CD8-positive, alpha-beta memory T cell (primary cell): ENCODE data around the gene DRG1. TPM values are rescaled to one million over a fixed set of nuclear protein-coding genes. Genes with fewer than 3 reads are reported as not detected.
"Not testable (repeated sequence)": the region's sequence is repeated elsewhere in the genome, so short reads cannot be mapped to it uniquely, and the experiment has no call there.

Experiments
- CTCF ChIA-PET: fragments of 350-600 bp; sonication (Branson Sonifier 250); formaldehyde crosslinking; loops from one replicate; lab custom pipeline; 2021; ENCODE audit warnings: antibody characterized with exemption; lab: Charles Lee
- POLR2A ChIA-PET: fragments of 350-600 bp; sonication (Branson Sonifier 250); formaldehyde crosslinking; loops from one replicate; lab custom pipeline; 2021; ENCODE audit warnings: antibody characterized with exemption; lab: Charles Lee
- DNase-seq, 5 donors: peaks; one replicate each; pipeline versions ENCODE4 v3.0.0 to v3.0.0-alpha.2; 2020 to 2022; ENCODE audit warnings: mixed read lengths in 1 of 5
- H3K27ac ChIP-seq: one replicate; pipeline ENCODE4 v1.7.0; 2013; ENCODE audit warnings: low read depth, mild to moderate bottlenecking, low read length, moderate library complexity
- H3K27me3 ChIP-seq: 2 replicates; pipeline ENCODE4 v1.7.0; 2013; ENCODE audit warnings: low read length, mild to moderate bottlenecking; ENCODE audit not compliant: insufficient read depth, poor library complexity, severe bottlenecking
- H3K36me3 ChIP-seq: 2 replicates; pipeline ENCODE4 v1.7.0; 2013; ENCODE audit warnings: mild to moderate bottlenecking, low read length, moderate library complexity; ENCODE audit not compliant: insufficient read depth
- H3K4me1 ChIP-seq: 2 replicates; pipeline ENCODE4 v1.7.0; 2013; ENCODE audit warnings: mild to moderate bottlenecking, low read length, moderate library complexity; ENCODE audit not compliant: insufficient read depth
- H3K4me3 ChIP-seq: 2 replicates; pipeline ENCODE4 v1.7.0; 2013; ENCODE audit warnings: mild to moderate bottlenecking, low read length
- H3K9me3 ChIP-seq: 2 replicates; pipeline ENCODE4 v1.7.0; 2013; ENCODE audit warnings: mild to moderate bottlenecking, low read length
- H3K27ac Mint-ChIP-seq, 8 donors: one replicate each; pipeline ENCODE4 v1.8.0; 2020 to 2021; ENCODE audit warnings: mixed read lengths in 8 of 8, mild to moderate bottlenecking in 6 of 8, inconsistent platforms in 3 of 8, moderate library complexity in 3 of 8
- H3K27me3 Mint-ChIP-seq, 2 donors: one replicate each; pipeline ENCODE4 v1.8.0; 2020 to 2021; ENCODE audit warnings: mixed read lengths in 2 of 2, mild to moderate bottlenecking in 1 of 2, moderate library complexity in 1 of 2
- H3K36me3 Mint-ChIP-seq, 3 donors: one replicate each; pipeline ENCODE4 v1.8.0; 2020 to 2021; ENCODE audit warnings: mixed read lengths in 3 of 3, inconsistent platforms in 1 of 3, mild to moderate bottlenecking in 1 of 3
- H3K4me1 Mint-ChIP-seq, 3 donors: one replicate each; pipeline ENCODE4 v1.8.0; 2020 to 2021; ENCODE audit warnings: mixed read lengths in 3 of 3, inconsistent platforms in 1 of 3, mild to moderate bottlenecking in 1 of 3
- H3K4me3 Mint-ChIP-seq, 7 donors: one replicate each; pipeline ENCODE4 v1.8.0; 2020 to 2021; ENCODE audit warnings: mixed read lengths in 7 of 7, mild to moderate bottlenecking in 6 of 7, moderate library complexity in 4 of 7, inconsistent platforms in 2 of 7
- H3K9me3 Mint-ChIP-seq, 5 donors: one replicate each; pipeline ENCODE4 v1.8.0; 2020 to 2022; ENCODE audit warnings: mixed read lengths in 5 of 5, mild to moderate bottlenecking in 3 of 5, moderate library complexity in 2 of 5, inconsistent platforms in 1 of 5
- polyA plus RNA-seq: library from polyadenylated mRNA; unstranded; fragments of 300-500 nt; fragmentation: Illumina TruSeq; gene quantifications from one replicate; pipeline ENCODE4 v1.2.3, GENCODE V29; 2021
- total RNA-seq, 2 experiments: library from RNA; stranded (reverse); gene quantifications; one replicate each; pipeline ENCODE4 v1.2.3, GENCODE V29; 2021

The DRG1 gene
- total and polyA plus RNA-seq, 3 experiments from 2014 or later: 70.1 to 117 (median 115) TPM

DNA sequence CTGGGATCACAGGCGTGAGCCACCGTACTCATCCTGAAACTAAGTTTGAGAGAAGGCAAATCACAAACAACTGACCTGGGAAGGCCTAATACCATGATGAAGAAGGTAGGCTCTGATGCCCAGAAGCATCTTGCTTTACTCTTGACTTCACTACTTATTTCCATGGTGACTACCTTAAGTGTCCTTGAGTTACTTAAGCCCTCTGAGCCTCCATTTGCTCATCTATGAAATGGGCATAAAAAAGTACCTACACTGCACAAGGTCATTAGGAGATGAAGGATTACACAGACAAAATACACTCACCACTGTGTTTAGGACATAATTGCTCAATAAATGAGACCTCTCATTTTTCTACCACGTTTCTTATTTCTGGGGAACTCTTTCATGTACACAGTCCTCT is 62.3 kb downstream of the DRG1 start:
- ChIA-PET CTCF (interaction anchor here (0.6 kb wide), 1 partner anchor 38 kb away, joined by 3 read pairs; no protein-coding TSS in a partner anchor), POLR2A (no interaction called here)
- Mint-ChIP-seq H3K27ac (peak overlapping the region in 4 of 8 donors; percentile 23 to 66 (median 52)), H3K36me3 (peaks cover 8 to 81% (median 20%) of the 10 kb centered on the region in 3 donors), H3K27me3 (no peaks in the 10 kb centered on the region), H3K9me3 (no peaks in the 10 kb centered on the region), H3K4me1 (no peaks in the 10 kb centered on the region), H3K4me3 (no peak overlapping the region)
- no peak overlapping the region for H3K27ac ChIP-seq
- no peaks in the 10 kb centered on the region for H3K4me1 ChIP-seq
- peaks cover 36% of the 10 kb centered on the region for H3K36me3 ChIP-seq
- DNase-seq: no peak
- no peaks in the 10 kb centered on the region for H3K27me3 ChIP-seq
- H3K9me3 ChIP-seq: no peaks in the 10 kb centered on the region
- H3K4me3 ChIP-seq: no peak overlapping the region

DNA sequence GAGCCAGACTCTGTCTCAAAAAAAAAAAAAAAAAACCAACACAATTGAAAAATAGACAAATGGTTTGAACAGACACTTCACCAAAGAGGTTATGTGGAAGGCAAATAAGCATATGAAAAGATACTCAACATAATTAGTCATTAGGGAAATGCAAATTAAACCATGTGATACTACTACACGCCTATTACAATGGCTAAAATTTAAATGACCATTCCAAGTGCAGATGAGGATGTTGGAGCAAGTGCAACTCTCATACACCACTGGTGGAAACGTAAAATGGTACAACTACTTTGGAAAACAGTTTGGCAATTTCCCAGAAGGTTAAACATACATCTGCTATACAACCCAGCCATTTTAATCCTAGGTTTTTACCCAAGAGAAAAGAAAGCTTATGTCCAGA is 65.9 kb downstream of the DRG1 start:
- ChIA-PET CTCF (no interaction called here), POLR2A (interaction anchor here (0.6 kb wide), 1 partner anchor 25 kb away, joined by 3 read pairs; no protein-coding TSS in a partner anchor)
- no peaks in the 10 kb centered on the region for H3K4me1 ChIP-seq
- Mint-ChIP-seq H3K4me1 (peaks cover 0 to 4% (median 0%) of the 10 kb centered on the region in 3 donors), H3K36me3 (peaks cover 4 to 78% (median 18%) of the 10 kb centered on the region in 3 donors), H3K27me3 (no peaks in the 10 kb centered on the region), H3K27ac (no peak overlapping the region), H3K9me3 (no peaks in the 10 kb centered on the region), H3K4me3 (no peak overlapping the region)
- peaks cover 16% of the 10 kb centered on the region for H3K36me3 ChIP-seq
- no peaks in the 10 kb centered on the region for H3K27me3 ChIP-seq
- no peak for DNase-seq
- no peak overlapping the region for H3K27ac ChIP-seq
- no peaks in the 10 kb centered on the region for H3K9me3 ChIP-seq
- no peak overlapping the region for H3K4me3 ChIP-seq

DNA sequence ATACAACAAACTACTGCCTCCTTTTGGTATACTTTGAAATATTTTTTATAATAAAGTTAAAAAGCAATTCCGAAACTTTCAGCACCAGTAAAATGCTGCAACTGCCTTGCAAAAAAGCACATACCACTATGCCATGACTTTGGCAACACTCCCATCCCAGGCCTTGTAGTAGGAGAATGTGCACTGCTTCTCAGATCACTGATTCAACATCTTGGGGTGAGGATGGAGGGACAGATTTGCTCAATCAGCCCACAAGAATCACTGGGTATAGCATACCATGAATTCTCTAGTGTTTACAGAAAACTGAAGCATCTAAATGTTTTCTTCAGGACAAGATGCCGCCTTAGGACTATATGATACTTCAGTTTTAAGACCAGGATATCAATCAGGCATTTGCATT is 75.3 kb downstream of the DRG1 start:
- no peak for DNase-seq
- Histone ChIP-seq H3K27ac (no peak overlapping the region), H3K4me1 (no peaks in the 10 kb centered on the region), H3K4me3 (no peak overlapping the region), H3K27me3 (no peaks in the 10 kb centered on the region), H3K36me3 (no peaks in the 10 kb centered on the region), H3K9me3 (no peaks in the 10 kb centered on the region)
- Mint-ChIP-seq H3K27me3 (no peaks in the 10 kb centered on the region), H3K27ac (no peak overlapping the region), H3K36me3 (peaks cover 2 to 57% (median 14%) of the 10 kb centered on the region in 3 donors), H3K4me1 (peaks cover 13 to 40% (median 37%) of the 10 kb centered on the region in 3 donors), H3K9me3 (no peaks in the 10 kb centered on the region), H3K4me3 (no peak overlapping the region)
- ChIA-PET POLR2A (no interaction called here), CTCF (no interaction called here)

DNA sequence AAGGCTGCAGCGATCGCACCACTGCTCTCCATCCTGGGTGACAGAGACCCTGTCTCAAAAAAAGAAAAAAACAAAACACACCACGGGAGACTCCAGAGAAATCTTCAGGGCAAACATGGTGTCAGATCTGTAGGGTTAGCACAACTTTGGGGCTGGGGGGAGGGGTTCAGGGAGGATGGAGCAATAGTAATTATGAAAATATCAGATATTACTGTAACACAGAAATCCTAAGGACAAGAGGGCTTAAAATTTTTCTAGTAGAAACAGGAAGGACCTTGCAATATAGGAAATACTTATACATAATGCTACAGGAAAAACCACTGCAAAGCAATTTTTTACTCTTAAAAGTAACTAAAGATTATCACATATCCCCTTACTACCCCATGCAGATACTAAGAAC is 76.4 kb downstream of the DRG1 start:
- H3K4me1 Mint-ChIP-seq: peaks cover 13 to 40% (median 37%) of the 10 kb centered on the region in 3 donors
- Histone ChIP-seq H3K9me3 (no peaks in the 10 kb centered on the region), H3K27me3 (no peaks in the 10 kb centered on the region), H3K4me1 (no peaks in the 10 kb centered on the region), H3K27ac (no peak overlapping the region), H3K4me3 (no peak overlapping the region), H3K36me3 (no peaks in the 10 kb centered on the region)
- CTCF ChIA-PET: no interaction called here
- POLR2A ChIA-PET: no interaction called here
- H3K27ac Mint-ChIP-seq: peak overlapping the region in 1 of 8 donors; percentile 35
- H3K4me3 Mint-ChIP-seq: no peak overlapping the region
- peaks cover 2 to 64% (median 14%) of the 10 kb centered on the region in 3 donors for H3K36me3 Mint-ChIP-seq
- H3K9me3 Mint-ChIP-seq: no peaks in the 10 kb centered on the region
- no peaks in the 10 kb centered on the region for H3K27me3 Mint-ChIP-seq
- DNase-seq: no peak

DNA sequence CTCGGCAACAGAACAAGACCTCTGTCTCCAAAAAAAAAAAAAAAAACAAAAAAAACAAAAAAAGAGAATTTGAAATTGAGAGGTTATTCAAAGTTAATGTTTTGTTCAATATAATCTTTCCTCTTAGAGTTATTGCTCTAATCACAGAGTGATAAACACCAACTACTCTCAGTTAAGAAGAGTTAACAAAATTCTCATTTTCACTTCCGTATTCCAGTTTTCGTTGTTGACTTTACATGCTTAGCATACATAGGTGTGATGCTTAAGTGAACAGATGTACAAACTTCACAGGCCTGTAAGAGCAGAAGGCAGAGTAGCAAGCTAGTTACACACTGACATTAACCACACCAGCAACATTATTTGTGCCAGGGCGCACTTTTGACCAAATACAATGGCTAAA is 77.9 kb downstream of the DRG1 start:
- Mint-ChIP-seq H3K36me3 (peaks cover 2 to 68% (median 10%) of the 10 kb centered on the region in 3 donors), H3K27me3 (no peaks in the 10 kb centered on the region), H3K9me3 (no peaks in the 10 kb centered on the region), H3K4me3 (no peak overlapping the region), H3K4me1 (peaks cover 14 to 43% (median 36%) of the 10 kb centered on the region in 3 donors), H3K27ac (no peak overlapping the region)
- Histone ChIP-seq H3K27ac (no peak overlapping the region), H3K36me3 (peaks cover 8% of the 10 kb centered on the region), H3K9me3 (no peaks in the 10 kb centered on the region), H3K4me1 (no peaks in the 10 kb centered on the region), H3K4me3 (no peak overlapping the region), H3K27me3 (no peaks in the 10 kb centered on the region)
- CTCF ChIA-PET: no interaction called here
- POLR2A ChIA-PET: no interaction called here
- no peak for DNase-seq

DNA sequence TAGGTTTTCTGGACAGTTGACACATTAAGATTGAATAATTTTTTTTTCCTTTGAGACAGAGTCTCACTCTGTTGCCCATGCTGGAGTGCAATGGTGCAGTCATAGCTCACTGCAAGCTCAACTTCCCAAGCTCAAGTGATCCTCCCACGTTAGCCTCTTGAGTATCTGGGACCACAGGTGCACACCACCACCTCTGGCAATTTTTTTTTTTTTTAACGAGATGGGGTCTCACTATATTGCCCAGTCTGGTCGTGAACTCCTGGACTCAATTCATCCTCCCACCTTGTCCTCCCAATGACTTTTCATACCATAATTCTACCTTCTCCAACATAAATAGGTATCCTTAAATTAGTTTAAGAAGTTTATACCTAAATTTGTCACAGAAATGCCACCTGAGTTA is 81.7 kb downstream of the DRG1 start:
- H3K36me3 Mint-ChIP-seq: peaks cover 8 to 78% (median 19%) of the 10 kb centered on the region in 3 donors
- no peaks in the 10 kb centered on the region for H3K9me3 Mint-ChIP-seq
- ChIA-PET POLR2A (no interaction called here), CTCF (no interaction called here)
- Histone ChIP-seq H3K4me3 (no peak overlapping the region), H3K27me3 (no peaks in the 10 kb centered on the region), H3K9me3 (no peaks in the 10 kb centered on the region), H3K27ac (no peak overlapping the region), H3K4me1 (no peaks in the 10 kb centered on the region), H3K36me3 (peaks cover 8% of the 10 kb centered on the region)
- no peak for DNase-seq
- H3K27me3 Mint-ChIP-seq: no peaks in the 10 kb centered on the region
- H3K4me1 Mint-ChIP-seq: peaks cover 22 to 48% (median 36%) of the 10 kb centered on the region in 3 donors
- H3K27ac Mint-ChIP-seq: peak overlapping the region in 1 of 8 donors; percentile 6
- no peak overlapping the region for H3K4me3 Mint-ChIP-seq

DNA sequence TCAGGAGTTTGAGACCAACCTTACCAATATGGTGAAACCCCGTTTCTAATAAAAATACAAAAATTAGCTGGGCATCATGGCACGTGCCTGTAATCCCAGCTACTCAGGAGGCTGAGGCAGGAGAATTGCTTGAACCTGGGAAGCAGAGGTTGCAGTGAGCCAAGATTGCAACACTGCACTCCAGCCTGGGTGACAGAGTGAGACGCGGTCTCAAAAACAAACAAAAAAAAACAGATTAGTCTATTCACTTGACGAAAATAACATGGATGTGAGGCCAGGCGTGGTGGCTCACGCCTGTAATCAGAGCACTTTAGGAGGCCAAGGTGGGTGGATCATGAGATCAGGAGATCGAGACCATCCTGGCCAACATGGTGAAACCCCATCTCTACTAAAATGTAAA is 83.1 kb downstream of the DRG1 start:
- Mint-ChIP-seq H3K4me1 (peaks cover 22 to 49% (median 31%) of the 10 kb centered on the region in 3 donors), H3K27ac (peak overlapping the region in 2 of 8 donors; percentile 23 to 71), H3K36me3 (peaks cover 7 to 74% (median 17%) of the 10 kb centered on the region in 3 donors)
- H3K4me1 ChIP-seq, H3K9me3 ChIP-seq, H3K9me3 Mint-ChIP-seq, DNase-seq, H3K36me3 ChIP-seq, H3K27me3 ChIP-seq, H3K4me3 Mint-ChIP-seq, H3K27ac ChIP-seq, H3K4me3 ChIP-seq, POLR2A ChIA-PET, CTCF ChIA-PET, H3K27me3 Mint-ChIP-seq: not testable (repeated sequence)
